NCI-H526 (cell line): ENCODE measurements around the gene AGBL4.

Source experiments
- DNase-seq, 2 experiments: peaks; one replicate each; lab custom pipeline; 2025; lab: John Stamatoyannopoulos, UW

The AGBL4 gene

GRCh38 chr1:48767975-48768510 lies 1255.7 kb downstream of the AGBL4 start:
- no peak for DNase-seq

DNA sequence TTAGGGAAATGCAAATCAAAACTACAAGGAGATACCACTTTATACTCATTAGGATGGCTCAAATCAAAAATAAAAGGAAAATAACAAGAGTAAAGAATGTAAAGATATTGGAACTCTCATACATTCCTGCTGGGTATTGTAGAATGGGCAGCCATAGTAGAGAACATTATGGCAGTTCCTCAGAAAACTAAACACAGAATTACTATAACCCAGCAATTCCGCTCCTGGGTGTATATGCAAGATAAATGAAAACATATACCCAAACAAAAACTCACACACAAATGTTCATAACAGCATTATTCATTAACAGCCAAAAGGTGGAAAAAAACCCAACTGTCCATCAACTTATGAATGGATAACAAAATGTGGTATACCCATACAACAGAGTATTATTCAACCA lies 1258.4 kb downstream of the AGBL4 start:
- no peak for DNase-seq

- no peak for DNase-seq
These were observed 1261.8 kb downstream of the AGBL4 start for GRCh38 chr1:48761986-48762385.

DNA sequence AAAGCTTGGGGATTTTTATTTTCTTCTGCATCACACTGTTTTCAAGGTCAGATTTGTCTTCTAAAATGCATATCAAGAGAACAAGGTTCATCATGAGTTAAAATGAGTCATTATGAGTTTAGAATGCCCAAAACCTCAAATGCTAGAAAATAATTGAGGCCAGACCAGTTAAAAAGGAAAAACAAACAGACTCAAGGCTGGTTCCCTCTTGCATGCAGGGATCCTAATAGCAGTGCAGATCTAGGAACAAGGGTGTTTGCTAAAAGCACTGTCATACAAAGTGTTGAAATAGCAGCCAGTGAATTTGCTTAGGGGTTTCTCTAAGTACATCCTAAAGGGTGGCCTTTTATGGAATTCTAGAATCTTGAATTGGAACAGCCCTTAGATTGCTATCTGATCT lies 1262.3 kb downstream of the AGBL4 start:
- no peak for DNase-seq

- DNase-seq: no peak
These were observed 1262.9 kb downstream of the AGBL4 start for GRCh38 chr1:48760857-48761256.

- DNase-seq: no peak
These were observed 1264.8 kb downstream of the AGBL4 start for GRCh38 chr1:48758976-48759375.

DNA sequence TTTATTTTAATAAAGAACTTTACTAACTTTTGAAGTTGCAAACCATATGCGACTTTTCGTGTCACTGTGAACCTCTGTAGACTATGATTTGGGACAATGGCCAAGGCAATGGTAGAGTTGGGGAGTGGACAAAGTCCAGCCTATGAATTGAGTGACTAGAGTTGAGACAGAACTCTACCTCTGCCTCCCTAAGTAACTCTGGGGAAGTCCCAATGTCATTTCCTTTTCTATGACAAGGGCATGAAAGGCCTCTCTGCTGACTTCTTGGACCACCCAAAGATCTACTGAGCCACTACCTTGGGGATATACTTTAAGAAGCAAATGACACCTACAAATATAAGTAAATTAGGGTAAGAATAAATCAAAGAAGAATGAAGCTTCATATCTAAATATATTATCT lies 1266.4 kb downstream of the AGBL4 start:
- DNase-seq: no peak

DNA sequence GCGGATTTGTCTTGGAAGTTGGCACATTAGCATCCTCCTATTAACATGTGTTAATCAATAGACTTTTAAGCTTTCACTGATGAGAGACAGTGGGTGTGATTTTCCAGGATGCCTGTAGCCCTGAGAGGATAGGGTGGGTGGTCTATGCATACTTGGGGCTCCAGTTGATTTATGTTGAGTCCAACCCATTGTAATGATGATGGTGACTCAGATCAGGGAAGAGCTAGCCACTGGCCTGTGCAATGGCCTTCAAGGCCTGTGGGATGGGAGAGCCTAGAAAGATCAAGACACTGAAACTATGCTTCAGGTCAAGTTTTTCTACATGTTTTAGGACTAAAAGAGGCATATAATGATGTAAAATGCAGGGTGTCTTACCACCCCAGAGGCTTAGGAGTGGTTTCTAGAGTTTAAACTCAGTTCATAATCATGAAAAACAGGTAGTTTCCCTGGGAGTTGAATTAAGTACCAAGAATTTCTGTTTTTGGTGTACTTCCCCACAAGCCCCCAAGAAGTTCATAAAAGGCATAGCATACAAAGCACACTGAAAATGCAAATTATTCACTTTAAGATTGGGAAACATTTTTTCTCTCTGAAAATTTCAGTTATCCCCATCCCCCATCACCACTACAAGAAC lies 1267.0 kb downstream of the AGBL4 start:
- DNase-seq: no peak

GRCh38 chr1:48753293-48753692 lies 1270.5 kb downstream of the AGBL4 start:
- DNase-seq: no peak

DNA sequence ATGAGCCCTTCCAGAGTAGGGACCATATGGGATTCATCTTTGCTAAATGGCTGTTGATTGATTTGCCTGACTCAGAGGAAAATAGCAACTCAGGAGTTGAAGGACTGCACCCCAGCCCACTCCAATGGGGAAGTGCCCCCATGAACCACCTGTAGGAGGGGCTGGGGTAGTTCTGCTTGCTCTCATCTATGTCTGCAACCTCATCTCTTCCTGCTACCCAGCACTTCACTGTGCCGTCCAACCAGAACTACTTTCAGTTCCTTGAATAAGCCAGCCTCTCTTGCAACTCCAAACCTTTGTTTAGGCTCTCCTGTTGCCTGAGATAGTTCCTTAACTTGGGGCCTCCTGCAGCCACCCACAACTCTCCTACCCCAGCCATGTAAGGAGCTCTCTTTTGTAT lies 1273.6 kb downstream of the AGBL4 start:
- DNase-seq: no peak

GRCh38 chr1:48749068-48749467 lies 1274.7 kb downstream of the AGBL4 start:
- DNase-seq: no peak

GRCh38 chr1:48746906-48747305 lies 1276.8 kb downstream of the AGBL4 start:
- DNase-seq: no peak

DNA sequence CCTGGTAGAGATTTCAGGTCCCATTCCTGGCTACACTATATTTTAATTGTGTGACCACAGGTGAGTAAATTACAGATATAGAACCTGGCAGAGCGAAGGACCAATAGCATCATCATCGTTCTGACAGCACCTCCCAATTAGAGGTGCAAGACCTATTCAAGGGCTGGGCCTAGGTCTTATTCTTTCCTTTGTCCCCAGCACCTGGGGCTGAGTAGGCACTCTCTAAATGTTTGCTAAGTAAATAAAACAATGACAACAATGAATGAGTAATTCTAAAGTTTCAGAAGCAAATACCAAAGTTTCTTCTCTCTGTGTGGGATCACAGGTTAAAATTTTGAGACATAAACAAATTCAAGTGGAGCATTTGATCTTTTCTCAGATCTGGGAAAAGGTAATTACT lies 1279.7 kb downstream of the AGBL4 start:
- no peak for DNase-seq

DNA sequence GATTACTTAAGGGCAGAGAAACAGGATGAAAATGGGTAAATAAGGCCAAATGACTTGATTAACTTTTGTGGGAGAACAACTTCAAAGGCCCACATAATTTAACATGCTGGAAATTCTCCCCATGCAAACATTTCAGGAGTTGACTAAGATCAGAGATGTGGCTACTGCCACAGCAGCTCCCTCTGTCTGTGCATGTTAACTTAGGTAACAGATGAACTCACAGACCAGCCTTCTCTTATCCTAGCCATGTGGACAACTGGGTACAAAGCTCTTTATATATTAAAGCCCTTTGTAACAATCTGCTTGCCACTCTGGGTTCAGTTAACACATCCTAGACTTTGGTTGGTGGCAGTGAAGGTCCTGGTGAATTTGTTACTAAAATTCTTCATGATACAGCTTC lies 1280.3 kb downstream of the AGBL4 start:
- no peak for DNase-seq

GRCh38 chr1:48741380-48741779 lies 1282.4 kb downstream of the AGBL4 start:
- DNase-seq: no peak

DNA sequence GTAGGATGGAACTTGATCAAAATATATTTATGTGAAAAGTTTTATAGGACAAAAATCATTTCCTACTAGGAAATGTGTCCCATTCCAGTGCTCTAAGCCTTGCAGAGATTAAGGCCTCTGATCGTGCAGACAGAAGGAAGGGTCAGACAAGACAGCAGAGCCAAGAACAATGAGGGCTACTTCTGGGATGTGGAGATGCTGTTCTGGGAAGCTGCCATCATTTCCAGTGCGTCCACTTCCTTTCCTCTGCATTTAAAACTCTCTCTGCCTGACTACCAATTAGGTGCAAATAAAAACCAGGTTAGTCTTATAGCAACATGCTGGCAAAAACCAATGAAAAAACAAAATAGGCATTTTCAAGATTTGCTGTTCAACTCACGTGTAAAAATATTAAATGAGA lies 1283.1 kb downstream of the AGBL4 start:
- DNase-seq: no peak

- DNase-seq: no peak
These were observed 1284.7 kb downstream of the AGBL4 start for GRCh38 chr1:48739091-48739490.

GRCh38 chr1:48738356-48738755 lies 1285.4 kb downstream of the AGBL4 start:
- DNase-seq: no peak

GRCh38 chr1:48735796-48736195 lies 1288.0 kb downstream of the AGBL4 start:
- no peak for DNase-seq

GRCh38 chr1:48730164-48730910 lies 1293.4 kb downstream of the AGBL4 start:
- DNase-seq: no peak

GRCh38 chr1:48728584-48728983 lies 1295.2 kb downstream of the AGBL4 start:
- no peak for DNase-seq

GRCh38 chr1:48726557-48727215 lies 1297.1 kb downstream of the AGBL4 start:
- no peak for DNase-seq

DNA sequence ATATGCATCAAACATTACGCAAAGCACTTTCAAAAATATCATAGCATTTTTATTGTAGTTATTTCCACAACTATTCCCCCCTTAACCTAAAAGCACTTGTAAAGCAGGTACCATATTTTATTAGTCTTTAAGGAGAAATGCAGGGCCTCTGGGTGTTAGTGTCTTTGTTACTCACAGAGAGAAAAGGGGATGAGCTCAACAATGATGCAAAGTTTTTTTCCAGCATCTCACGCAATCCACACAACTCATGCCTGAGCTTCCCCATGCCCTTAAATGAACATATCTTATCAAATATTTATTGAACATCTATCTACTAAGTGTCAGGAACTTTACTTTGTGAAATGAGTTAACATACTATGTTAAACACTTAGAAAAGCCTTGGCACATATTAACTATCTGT lies 1297.6 kb downstream of the AGBL4 start:
- DNase-seq: no peak
